Kidney epithelial cell (primary cell): Measurements from ENCODE around the gene GSTA4. TPM values are rescaled to one million over a fixed set of nuclear protein-coding genes. Genes with fewer than 3 reads are reported as not detected.
"Not testable (repeated sequence)": the region's sequence is repeated elsewhere in the genome, so short reads cannot be mapped to it uniquely, and the experiment has no call there.

ENCODE experiments used
- DNase-seq: peaks from one replicate; pipeline ENCODE4 v3.0.0-alpha.2; 2010; ENCODE audit warnings: low read depth
- H3K27me3 ChIP-seq: 2 replicates; pipeline ENCODE4 v1.6.0; 2011; ENCODE audit warnings: low read length; ENCODE audit not compliant: control insufficient read depth, insufficient read depth
- H3K36me3 ChIP-seq: 2 replicates; pipeline ENCODE4 v1.5.1; 2011; ENCODE audit warnings: low read length; ENCODE audit not compliant: control insufficient read depth, insufficient read depth
- H3K4me3 ChIP-seq: 2 replicates; pipeline ENCODE4 v1.5.1; 2011; ENCODE audit warnings: low read depth, mild to moderate bottlenecking, control low read depth, low read length
- CTCF ChIP-seq: IDR thresholded peaks from 2 replicates; pipeline ENCODE4 v1.5.1; 2011; ENCODE audit warnings: mild to moderate bottlenecking, moderate library complexity, low read length, control low read depth, inconsistent platforms; ENCODE audit not compliant: insufficient read depth, poor library complexity, severe bottlenecking
- total RNA-seq: library from RNA; depleted of rRNA; stranded (reverse); fragments of >200 nt; gene quantifications from 2 replicates; pipeline ENCODE4 v1.2.3, GENCODE V29; 2015

The GSTA4 gene
- total RNA-seq, result 13.1 and 14.3 TPM in 2 replicates

- DNase-seq, result peak; percentile 93
- H3K4me3 ChIP-seq, result peak within 1 kb of the TSS; percentile 86
- peak; percentile 94 for TF ChIP-seq CTCF
- H3K36me3 ChIP-seq, H3K27me3 ChIP-seq: not testable (repeated sequence)
Measured at GRCh38 chr6:52995089-52995912, at the start of gene GSTA4. Gene GSTA4, minus strand, starts transcription at chr6:52995284. Its CDS starts 1,041 bp downstream, at chr6:52994243.

- no peak for TF ChIP-seq CTCF
- H3K36me3 ChIP-seq, result no peaks in the 10 kb centered on the region
Measured at GRCh38 chr6:53044572-53044971, 49.5 kb upstream of the GSTA4 start.

GRCh38 chr6:53044071-53044470 lies 49.0 kb upstream of the GSTA4 start:
- H3K27me3 ChIP-seq, result no peaks in the 10 kb centered on the region
- no peak for DNase-seq
- no peaks in the 10 kb centered on the region for H3K36me3 ChIP-seq
- no peak for TF ChIP-seq CTCF
- no peak overlapping the region for H3K4me3 ChIP-seq

More at GRCh38 chr6:53044572-53044971, 49.5 kb upstream of the GSTA4 start:
- H3K27me3 ChIP-seq, result no peaks in the 10 kb centered on the region
- no peak for DNase-seq
- H3K4me3 ChIP-seq, result no peak overlapping the region

GRCh38 chr6:53043581-53043980 lies 48.5 kb upstream of the GSTA4 start:
- no peak for DNase-seq
- H3K4me3 ChIP-seq, result no peak overlapping the region
- no peak for TF ChIP-seq CTCF
- no peaks in the 10 kb centered on the region for H3K36me3 ChIP-seq
- no peaks in the 10 kb centered on the region for H3K27me3 ChIP-seq

- TF ChIP-seq CTCF, result no peak
- H3K27me3 ChIP-seq, result no peaks in the 10 kb centered on the region
- H3K36me3 ChIP-seq, result no peaks in the 10 kb centered on the region
- no peak overlapping the region for H3K4me3 ChIP-seq
- peak; percentile 63 for DNase-seq
Measured at GRCh38 chr6:53042112-53042511, 47.0 kb upstream of the GSTA4 start.

GRCh38 chr6:53041356-53041755 lies 46.3 kb upstream of the GSTA4 start:
- TF ChIP-seq CTCF, result no peak
- no peak for DNase-seq
- Histone ChIP-seq H3K4me3 (no peak overlapping the region), H3K36me3 (no peaks in the 10 kb centered on the region), H3K27me3 (no peaks in the 10 kb centered on the region)
